Thyroid gland (tissue), 4 donors: ENCODE data around the gene CMTM8. TPM values are rescaled to one million over a fixed set of nuclear protein-coding genes. Genes with fewer than 3 reads are reported as not detected.

ENCODE experiments used
- DNase-seq, 2 donors: peaks; one replicate each; pipeline ENCODE4 v3.0.0-alpha.2; 2019
- H3K27ac ChIP-seq, 3 donors: fragments of 200-600 bp; sonication (generic); 1 replicate in 2 of 3; 2 replicates in 1 of 3; pipeline ENCODE4 v1.5.1; 2016 to 2019; ENCODE audit warnings: mild to moderate bottlenecking in 1 of 3, moderate library complexity in 1 of 3
- H3K27me3 ChIP-seq: fragments of 200-600 bp; sonication (generic); one replicate; pipeline ENCODE4 v1.5.1; 2019
- H3K36me3 ChIP-seq, 2 donors: fragments of 200-600 bp; sonication (generic); one replicate each; pipeline ENCODE4 v1.5.1; 2016 to 2019
- H3K4me1 ChIP-seq, 2 donors: fragments of 200-600 bp; sonication (generic); one replicate each; pipeline ENCODE4 v1.5.1; 2017 to 2019
- H3K4me3 ChIP-seq, 3 donors: fragments of 200-600 bp; sonication (generic); replicated peaks in 1 of 3; 1 replicate in 2 of 3; 2 replicates in 1 of 3; pipeline ENCODE4 v1.5.1; 2016; ENCODE audit warnings: mild to moderate bottlenecking in 1 of 3
- H3K9me3 ChIP-seq: fragments of 200-600 bp; sonication (generic); one replicate; pipeline ENCODE4 v1.5.1; 2017
- CTCF ChIP-seq, 6 experiments: fragments of 200-600 bp in 3 of 6; fragments of 450-650 bp in 3 of 6; sonication (generic) in 3 of 6; IDR thresholded peaks; one replicate each; pipeline ENCODE4 v1.5.1; 2016 to 2019; ENCODE audit warnings: antibody characterized with exemption in 6 of 6, mild to moderate bottlenecking in 2 of 6, inconsistent platforms in 1 of 6, moderate library complexity in 1 of 6
- POLR2A ChIP-seq, 2 donors: fragments of 450-650 bp; IDR thresholded peaks; one replicate each; pipeline ENCODE4 v1.6.1; 2017; ENCODE audit warnings: antibody characterized with exemption in 2 of 2, mild to moderate bottlenecking in 2 of 2, moderate library complexity in 1 of 2
- WGBS, 2 donors: methylation state at CpG; one replicate each; pipeline ENCODE4 v1.1.5; 2017; 5-methylcytosine and 5-hydroxymethylcytosine counted together
- intact Hi-C: fragments of 100-400 bp; cut with DNase I; formaldehyde crosslinking; loops from one replicate; pipeline ENCODE4 v1.15.1; 2023
- total RNA-seq, 4 donors: library from RNA; depleted of rRNA; stranded (reverse); fragments of >200 nt; gene quantifications; one replicate each; pipeline ENCODE4 v1.2.3, GENCODE V29; 2016

CMTM8 gene
- total RNA-seq, 4 donors from 2014 or later: 6.6 to 17.3 (median 11.0) TPM

- Histone ChIP-seq H3K36me3 (no peaks in the 10 kb centered on the region), H3K4me1 (peaks cover 9 to 12% of the 10 kb centered on the region in 2 donors), H3K4me3 (no peak overlapping the region), H3K27me3 (no peaks in the 10 kb centered on the region), H3K9me3 (no peaks in the 10 kb centered on the region), H3K27ac (no peak overlapping the region)
- TF ChIP-seq POLR2A (IDR thresholded peaks at IDR 0.05) (no peak), CTCF (IDR thresholded peaks at IDR 0.05) (no peak)
- DNase-seq: no peak
- intact Hi-C loops: no loop called here
- WGBS, 2 donors: 53 to 68% methylated on average over 2 of the region's 2 CpGs
Measured at GRCh38 chr3:32245200-32245599, 6.7 kb downstream of the CMTM8 start.

GRCh38 chr3:32246079-32246675 is 7.7 kb downstream of the CMTM8 start:
- Histone ChIP-seq H3K4me1 (peaks cover 5 to 6% of the 10 kb centered on the region in 2 donors), H3K27ac (no peak overlapping the region), H3K36me3 (no peaks in the 10 kb centered on the region), H3K4me3 (no peak overlapping the region), H3K9me3 (no peaks in the 10 kb centered on the region), H3K27me3 (no peaks in the 10 kb centered on the region)
- intact Hi-C loops: no loop called here
- 92 to 97% methylated on average over 4 of the region's 4 CpGs for WGBS, 2 donors
- DNase-seq: no peak
- TF ChIP-seq CTCF (IDR thresholded peaks at IDR 0.05) (no peak), POLR2A (IDR thresholded peaks at IDR 0.05) (no peak)

- no peaks in the 10 kb centered on the region for H3K36me3 ChIP-seq
- DNase-seq: no peak
- TF ChIP-seq CTCF (IDR thresholded peaks at IDR 0.05): no peak
- no peak for TF ChIP-seq POLR2A (IDR thresholded peaks at IDR 0.05)
- 90 to 97% methylated on average over 4 of the region's 4 CpGs for WGBS, 2 donors
- H3K27ac ChIP-seq: no peak overlapping the region
- intact Hi-C loops: no loop called here
- H3K9me3 ChIP-seq: no peaks in the 10 kb centered on the region
- H3K4me3 ChIP-seq: no peak overlapping the region
- no peaks in the 10 kb centered on the region for H3K27me3 ChIP-seq
- H3K4me1 ChIP-seq: peaks cover 5 to 6% of the 10 kb centered on the region in 2 donors
Measured at GRCh38 chr3:32249184-32249782, 10.8 kb downstream of the CMTM8 start.

GRCh38 chr3:32254268-32254667 is 15.8 kb downstream of the CMTM8 start:
- no peak for TF ChIP-seq POLR2A (IDR thresholded peaks at IDR 0.05)
- TF ChIP-seq CTCF (IDR thresholded peaks at IDR 0.05): no peak
- Histone ChIP-seq H3K4me1 (no peaks in the 10 kb centered on the region), H3K27ac (no peak overlapping the region), H3K36me3 (no peaks in the 10 kb centered on the region), H3K4me3 (no peak overlapping the region), H3K27me3 (no peaks in the 10 kb centered on the region), H3K9me3 (no peaks in the 10 kb centered on the region)
- 94 to 95% methylated on average over 1 of the region's 1 CpG for WGBS, 2 donors
- intact Hi-C loops: no loop called here
- no peak for DNase-seq

- no peaks in the 10 kb centered on the region for H3K9me3 ChIP-seq
- no peaks in the 10 kb centered on the region for H3K4me1 ChIP-seq
- intact Hi-C loops: no loop called here
- no peak for DNase-seq
- no peak overlapping the region for H3K4me3 ChIP-seq
- H3K27ac ChIP-seq: no peak overlapping the region
- H3K27me3 ChIP-seq: no peaks in the 10 kb centered on the region
- 81 to 86% methylated on average over 2 of the region's 2 CpGs for WGBS, 2 donors
- TF ChIP-seq CTCF (IDR thresholded peaks at IDR 0.05) (no peak), POLR2A (IDR thresholded peaks at IDR 0.05) (no peak)
- H3K36me3 ChIP-seq: no peaks in the 10 kb centered on the region
Measured at GRCh38 chr3:32255345-32255744, 16.9 kb downstream of the CMTM8 start.
